Measurements from ENCODE around the gene EXOC6B. TPM values are rescaled to one million over a fixed set of nuclear protein-coding genes. Genes with fewer than 3 reads are reported as not detected.

EXOC6B gene
- total RNA-seq, 1 experiment from 2014 or later: 33.7 TPM

- peaks cover 3% of the 10 kb centered on the region for H3K4me1 Mint-ChIP-seq
- ATAC-seq (no peak), DNase-seq (ENCODE audit: low spot score) (no peak)
- ChIA-PET CTCF (no interaction called here), POLR2A (no interaction called here)
- H3K9me3 Mint-ChIP-seq: no peaks in the 10 kb centered on the region
- H3K27me3 Mint-ChIP-seq (ENCODE audit: low read depth): no peaks in the 10 kb centered on the region
- no peak overlapping the region for H3K4me3 Mint-ChIP-seq
- no peak for TF ChIP-seq KAT7 (CRISPR knock-in tag; IDR thresholded peaks at IDR 0.05; ENCODE audit: borderline replicate concordance)
- TF ChIP-seq ATF3 (CRISPR knock-in tag; conservative IDR thresholded peaks at IDR 0.05): no peak
- TF ChIP-seq SMAD3 (CRISPR knock-in tag; IDR thresholded peaks at IDR 0.05; ENCODE audit: borderline replicate concordance): no peak
- TF ChIP-seq TP53 (CRISPR knock-in tag; IDR thresholded peaks at IDR 0.05): no peak
- no peak for TF ChIP-seq ZNF416 (CRISPR knock-in tag; IDR thresholded peaks at IDR 0.05)
- TF ChIP-seq HMGA2 (CRISPR knock-in tag; IDR thresholded peaks at IDR 0.05): no peak
- no peak for TF ChIP-seq HMGXB4 (CRISPR knock-in tag; IDR thresholded peaks at IDR 0.05)
- no peak for TF ChIP-seq GRHL2 (CRISPR knock-in tag; IDR thresholded peaks at IDR 0.05; ENCODE audit: insufficient replicate concordance, severe bottlenecking)
- TF ChIP-seq PRRX2 (CRISPR knock-in tag; IDR thresholded peaks at IDR 0.05): no peak
- no peak for TF ChIP-seq FOXP4 (CRISPR knock-in tag; IDR thresholded peaks at IDR 0.05)
- TF ChIP-seq ZBTB21 (CRISPR knock-in tag; IDR thresholded peaks at IDR 0.05; ENCODE audit: borderline replicate concordance): no peak
- no peak for TF ChIP-seq SMAD4 (CRISPR knock-in tag; IDR thresholded peaks at IDR 0.05)
- TF ChIP-seq, protein P1, sequence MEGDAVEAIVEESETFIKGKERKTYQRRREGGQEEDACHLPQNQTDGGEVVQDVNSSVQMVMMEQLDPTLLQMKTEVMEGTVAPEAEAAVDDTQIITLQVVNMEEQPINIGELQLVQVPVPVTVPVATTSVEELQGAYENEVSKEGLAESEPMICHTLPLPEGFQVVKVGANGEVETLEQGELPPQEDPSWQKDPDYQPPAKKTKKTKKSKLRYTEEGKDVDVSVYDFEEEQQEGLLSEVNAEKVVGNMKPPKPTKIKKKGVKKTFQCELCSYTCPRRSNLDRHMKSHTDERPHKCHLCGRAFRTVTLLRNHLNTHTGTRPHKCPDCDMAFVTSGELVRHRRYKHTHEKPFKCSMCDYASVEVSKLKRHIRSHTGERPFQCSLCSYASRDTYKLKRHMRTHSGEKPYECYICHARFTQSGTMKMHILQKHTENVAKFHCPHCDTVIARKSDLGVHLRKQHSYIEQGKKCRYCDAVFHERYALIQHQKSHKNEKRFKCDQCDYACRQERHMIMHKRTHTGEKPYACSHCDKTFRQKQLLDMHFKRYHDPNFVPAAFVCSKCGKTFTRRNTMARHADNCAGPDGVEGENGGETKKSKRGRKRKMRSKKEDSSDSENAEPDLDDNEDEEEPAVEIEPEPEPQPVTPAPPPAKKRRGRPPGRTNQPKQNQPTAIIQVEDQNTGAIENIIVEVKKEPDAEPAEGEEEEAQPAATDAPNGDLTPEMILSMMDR (IDR thresholded peaks at IDR 0.05): no peak
- TF ChIP-seq GABPB1 (CRISPR knock-in tag; IDR thresholded peaks at IDR 0.05): no peak
- no peaks in the 10 kb centered on the region for H3K36me3 Mint-ChIP-seq
- no peak overlapping the region for H3K27ac Mint-ChIP-seq
These were observed 464.3 kb downstream of the EXOC6B start for GRCh38 chr2:72361521-72361920.

GRCh38 chr2:72361042-72361441 lies 464.8 kb downstream of the EXOC6B start:
- ChIA-PET CTCF (no interaction called here), POLR2A (interaction anchor here (0.7 kb wide), 1 partner anchor 393 kb away, joined by 5 read pairs; no protein-coding TSS in a partner anchor)
- Mint-ChIP-seq H3K27me3 (ENCODE audit: low read depth) (no peaks in the 10 kb centered on the region), H3K27ac (no peak overlapping the region), H3K4me3 (no peak overlapping the region), H3K9me3 (no peaks in the 10 kb centered on the region), H3K4me1 (peaks cover 3% of the 10 kb centered on the region), H3K36me3 (no peaks in the 10 kb centered on the region)
- no peak for DNase-seq (ENCODE audit: low spot score)
- ATAC-seq: no peak
- no peak for TF ChIP-seq SP1 (CRISPR knock-in tag; conservative IDR thresholded peaks at IDR 0.05)
- no peak for TF ChIP-seq CBFB (CRISPR knock-in tag; IDR thresholded peaks at IDR 0.05; ENCODE audit: low read depth)
- TF ChIP-seq, protein P2, sequence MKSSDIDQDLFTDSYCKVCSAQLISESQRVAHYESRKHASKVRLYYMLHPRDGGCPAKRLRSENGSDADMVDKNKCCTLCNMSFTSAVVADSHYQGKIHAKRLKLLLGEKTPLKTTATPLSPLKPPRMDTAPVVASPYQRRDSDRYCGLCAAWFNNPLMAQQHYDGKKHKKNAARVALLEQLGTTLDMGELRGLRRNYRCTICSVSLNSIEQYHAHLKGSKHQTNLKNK (CRISPR knock-in tag; IDR thresholded peaks at IDR 0.05): no peak
- TF ChIP-seq, protein P3, sequence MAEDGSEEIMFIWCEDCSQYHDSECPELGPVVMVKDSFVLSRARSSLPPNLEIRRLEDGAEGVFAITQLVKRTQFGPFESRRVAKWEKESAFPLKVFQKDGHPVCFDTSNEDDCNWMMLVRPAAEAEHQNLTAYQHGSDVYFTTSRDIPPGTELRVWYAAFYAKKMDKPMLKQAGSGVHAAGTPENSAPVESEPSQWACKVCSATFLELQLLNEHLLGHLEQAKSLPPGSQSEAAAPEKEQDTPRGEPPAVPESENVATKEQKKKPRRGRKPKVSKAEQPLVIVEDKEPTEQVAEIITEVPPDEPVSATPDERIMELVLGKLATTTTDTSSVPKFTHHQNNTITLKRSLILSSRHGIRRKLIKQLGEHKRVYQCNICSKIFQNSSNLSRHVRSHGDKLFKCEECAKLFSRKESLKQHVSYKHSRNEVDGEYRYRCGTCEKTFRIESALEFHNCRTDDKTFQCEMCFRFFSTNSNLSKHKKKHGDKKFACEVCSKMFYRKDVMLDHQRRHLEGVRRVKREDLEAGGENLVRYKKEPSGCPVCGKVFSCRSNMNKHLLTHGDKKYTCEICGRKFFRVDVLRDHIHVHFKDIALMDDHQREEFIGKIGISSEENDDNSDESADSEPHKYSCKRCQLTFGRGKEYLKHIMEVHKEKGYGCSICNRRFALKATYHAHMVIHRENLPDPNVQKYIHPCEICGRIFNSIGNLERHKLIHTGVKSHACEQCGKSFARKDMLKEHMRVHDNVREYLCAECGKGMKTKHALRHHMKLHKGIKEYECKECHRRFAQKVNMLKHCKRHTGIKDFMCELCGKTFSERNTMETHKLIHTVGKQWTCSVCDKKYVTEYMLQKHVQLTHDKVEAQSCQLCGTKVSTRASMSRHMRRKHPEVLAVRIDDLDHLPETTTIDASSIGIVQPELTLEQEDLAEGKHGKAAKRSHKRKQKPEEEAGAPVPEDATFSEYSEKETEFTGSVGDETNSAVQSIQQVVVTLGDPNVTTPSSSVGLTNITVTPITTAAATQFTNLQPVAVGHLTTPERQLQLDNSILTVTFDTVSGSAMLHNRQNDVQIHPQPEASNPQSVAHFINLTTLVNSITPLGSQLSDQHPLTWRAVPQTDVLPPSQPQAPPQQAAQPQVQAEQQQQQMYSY (CRISPR knock-in tag; IDR thresholded peaks at IDR 0.05): no peak
- TF ChIP-seq, protein P4, sequence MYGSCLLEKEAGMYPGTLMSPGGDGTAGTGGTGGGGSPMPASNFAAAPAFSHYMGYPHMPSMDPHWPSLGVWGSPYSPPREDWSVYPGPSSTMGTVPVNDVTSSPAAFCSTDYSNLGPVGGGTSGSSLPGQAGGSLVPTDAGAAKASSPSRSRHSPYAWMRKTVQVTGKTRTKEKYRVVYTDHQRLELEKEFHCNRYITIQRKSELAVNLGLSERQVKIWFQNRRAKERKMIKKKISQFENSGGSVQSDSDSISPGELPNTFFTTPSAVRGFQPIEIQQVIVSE (CRISPR knock-in tag; IDR thresholded peaks at IDR 0.05; ENCODE audit: borderline replicate concordance): no peak
- TF ChIP-seq JUN (CRISPR knock-in tag; IDR thresholded peaks at IDR 0.05): no peak
- TF ChIP-seq ESRRA (CRISPR knock-in tag; IDR thresholded peaks at IDR 0.05; ENCODE audit: borderline replicate concordance): no peak
- TF ChIP-seq JAZF1 (CRISPR knock-in tag; IDR thresholded peaks at IDR 0.05): no peak
- TF ChIP-seq RORB (CRISPR knock-in tag; IDR thresholded peaks at IDR 0.05): no peak
- no peak for TF ChIP-seq NFYB (CRISPR knock-in tag; conservative IDR thresholded peaks at IDR 0.05; ENCODE audit: low read depth)
- no peak for TF ChIP-seq FOXP4 (CRISPR knock-in tag; IDR thresholded peaks at IDR 0.05)
